Right kidney (tissue), 9 donors: ENCODE data around the gene RGMA.
A peak's percentile ranks its signal among the peaks of the same experiment; 100 is the strongest.

Experiments
- DNase-seq: peaks from one replicate; pipeline ENCODE4 v3.0.0-alpha.2; 2016
- long read RNA-seq, 8 donors: transcript quantifications; one replicate each; lab custom pipeline, GENCODE V29; 2026

RGMA gene, protein sequence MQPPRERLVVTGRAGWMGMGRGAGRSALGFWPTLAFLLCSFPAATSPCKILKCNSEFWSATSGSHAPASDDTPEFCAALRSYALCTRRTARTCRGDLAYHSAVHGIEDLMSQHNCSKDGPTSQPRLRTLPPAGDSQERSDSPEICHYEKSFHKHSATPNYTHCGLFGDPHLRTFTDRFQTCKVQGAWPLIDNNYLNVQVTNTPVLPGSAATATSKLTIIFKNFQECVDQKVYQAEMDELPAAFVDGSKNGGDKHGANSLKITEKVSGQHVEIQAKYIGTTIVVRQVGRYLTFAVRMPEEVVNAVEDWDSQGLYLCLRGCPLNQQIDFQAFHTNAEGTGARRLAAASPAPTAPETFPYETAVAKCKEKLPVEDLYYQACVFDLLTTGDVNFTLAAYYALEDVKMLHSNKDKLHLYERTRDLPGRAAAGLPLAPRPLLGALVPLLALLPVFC
- long read RNA-seq, donor 1, partial matches to known transcripts: 0 of 1 reads
- long read RNA-seq, donor 1, other reads (novel, unspliced or antisense): 0 of 1 reads
- long read RNA-seq, donor 2, partial matches to known transcripts: 0 of 1 reads
- long read RNA-seq, donor 2, other reads (novel, unspliced or antisense): 0 of 1 reads
- long read RNA-seq, donor 3, partial matches to known transcripts: 0 of 2 reads
- long read RNA-seq, donor 3, other reads (novel, unspliced or antisense): 0 of 2 reads
- long read RNA-seq, donor 4, full-length matches to known transcripts: 5 of 5 reads
- long read RNA-seq, donor 4, partial matches to known transcripts: 0 of 5 reads
- long read RNA-seq, donor 4, other reads (novel, unspliced or antisense): 0 of 5 reads
- long read RNA-seq, donor 5, transcript RGMA-203 (3 exons, 3,038 nt): major isoform, 8 of 9 reads
- long read RNA-seq, donor 5, partial matches to known transcripts: 0 of 9 reads
- long read RNA-seq, donor 5, other reads (novel, unspliced or antisense): 0 of 9 reads
- long read RNA-seq, donor 6, partial matches to known transcripts: 8 of 11 reads
- long read RNA-seq, donor 6, other reads (novel, unspliced or antisense): 0 of 11 reads
- long read RNA-seq, donor 7: 0 reads
- long read RNA-seq, donor 8, full-length matches to known transcripts: 7 of 7 reads
- long read RNA-seq, donor 8, partial matches to known transcripts: 0 of 7 reads
- long read RNA-seq, donor 8, other reads (novel, unspliced or antisense): 0 of 7 reads

DNA sequence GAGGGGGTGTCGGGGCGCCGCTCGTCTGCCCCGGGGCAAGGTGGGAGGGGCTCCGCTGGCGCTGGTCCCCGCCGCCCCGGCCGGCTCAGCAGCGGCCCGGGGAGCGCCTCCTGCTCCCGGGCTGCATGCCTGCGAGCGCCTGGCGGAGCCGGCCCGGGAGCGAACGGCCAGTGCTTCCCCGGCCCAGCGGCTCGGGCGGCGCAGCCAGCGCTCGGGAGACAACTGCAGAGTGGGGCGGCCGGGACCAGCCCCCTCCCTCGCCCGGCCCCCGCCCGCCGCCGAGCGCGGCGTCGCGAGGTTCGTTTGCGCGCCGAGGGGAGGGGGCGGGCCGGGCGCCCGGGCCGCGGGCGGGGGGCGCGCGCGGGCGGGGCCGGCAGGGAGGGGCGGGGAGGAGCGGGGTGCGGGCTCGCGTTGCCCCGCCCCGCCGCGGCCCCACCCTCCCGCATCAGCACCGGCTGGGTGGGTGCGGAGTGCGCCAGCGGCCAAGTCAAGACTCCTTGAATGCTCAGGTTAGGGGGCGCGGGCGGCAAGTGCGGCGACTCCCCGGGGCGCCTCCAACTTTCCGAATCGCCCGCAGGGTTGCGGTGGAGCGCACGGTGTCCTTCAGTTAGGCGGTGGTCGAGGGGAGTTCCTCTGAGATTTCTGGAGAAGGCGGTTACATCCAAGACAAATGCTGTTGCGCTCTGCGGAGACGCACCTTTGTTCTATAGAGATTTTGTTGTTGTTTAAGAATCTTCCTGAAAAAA is at the start of gene RGMA:
Gene RGMA (minus strand): TSS at position 231 of the 746 bp plus-strand sequence. CDS start 279 bp downstream, outside the sequence.
- peak; percentile 63 for DNase-seq

DNA sequence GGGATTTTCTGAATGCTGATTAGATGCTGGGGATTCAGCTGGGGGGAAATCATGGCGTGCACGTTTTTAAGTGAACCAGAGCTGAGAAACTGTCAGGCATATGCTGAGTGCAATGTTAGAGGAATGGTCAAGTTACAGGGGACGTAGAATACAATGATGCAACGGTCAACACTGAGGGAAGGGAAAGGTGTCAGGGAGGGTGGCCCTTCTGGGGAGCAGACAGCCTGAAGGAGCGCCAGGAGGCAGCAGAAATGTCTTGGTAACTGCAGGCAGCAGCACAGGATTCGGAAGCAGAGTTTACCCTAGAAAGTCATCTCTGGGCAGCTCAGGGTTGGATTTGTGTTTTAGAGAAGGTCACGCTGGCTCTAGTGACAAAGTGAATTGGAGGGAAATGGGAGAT is 47.6 kb upstream of the RGMA start:
- no peak for DNase-seq

DNA sequence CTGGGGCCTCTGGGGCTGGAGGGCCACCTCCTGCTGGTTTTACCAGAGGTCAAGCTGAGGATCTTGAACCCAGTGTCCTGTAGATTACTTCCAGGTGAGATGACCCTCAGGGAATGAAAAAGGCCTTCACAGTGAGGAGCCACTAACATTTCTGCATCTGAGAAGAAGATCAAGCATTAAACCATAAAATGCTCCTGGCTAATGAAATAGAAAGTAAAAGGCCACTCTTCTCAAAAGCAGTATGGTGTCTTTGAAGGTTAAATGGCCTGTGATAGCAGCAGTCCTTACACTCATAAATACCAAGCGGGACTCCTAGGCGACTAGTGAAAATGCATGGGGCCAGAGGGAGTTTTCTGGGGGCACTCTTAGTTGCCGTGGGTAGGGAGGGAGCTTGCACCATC is 47.0 kb upstream of the RGMA start:
- no peak for DNase-seq

DNA sequence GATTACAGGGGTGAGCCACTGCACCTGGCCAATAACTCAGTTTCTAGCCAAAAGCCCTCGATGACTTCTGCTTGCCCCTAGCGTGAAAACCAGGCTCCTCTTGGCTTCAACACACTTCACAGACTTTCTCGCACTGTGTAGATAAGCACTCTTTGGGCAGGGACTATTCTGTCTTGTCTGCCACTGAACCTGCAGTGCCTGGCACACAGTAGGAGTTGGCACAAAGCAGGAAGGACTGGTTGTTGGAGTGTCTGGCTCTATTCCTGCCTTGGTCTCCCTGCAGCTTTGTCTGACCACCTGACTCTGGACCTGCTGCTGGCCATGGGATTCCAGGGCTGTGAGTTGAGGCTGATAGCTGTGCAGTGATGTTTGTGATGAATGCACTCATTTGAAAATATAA is 46.4 kb upstream of the RGMA start:
- DNase-seq: no peak

DNA sequence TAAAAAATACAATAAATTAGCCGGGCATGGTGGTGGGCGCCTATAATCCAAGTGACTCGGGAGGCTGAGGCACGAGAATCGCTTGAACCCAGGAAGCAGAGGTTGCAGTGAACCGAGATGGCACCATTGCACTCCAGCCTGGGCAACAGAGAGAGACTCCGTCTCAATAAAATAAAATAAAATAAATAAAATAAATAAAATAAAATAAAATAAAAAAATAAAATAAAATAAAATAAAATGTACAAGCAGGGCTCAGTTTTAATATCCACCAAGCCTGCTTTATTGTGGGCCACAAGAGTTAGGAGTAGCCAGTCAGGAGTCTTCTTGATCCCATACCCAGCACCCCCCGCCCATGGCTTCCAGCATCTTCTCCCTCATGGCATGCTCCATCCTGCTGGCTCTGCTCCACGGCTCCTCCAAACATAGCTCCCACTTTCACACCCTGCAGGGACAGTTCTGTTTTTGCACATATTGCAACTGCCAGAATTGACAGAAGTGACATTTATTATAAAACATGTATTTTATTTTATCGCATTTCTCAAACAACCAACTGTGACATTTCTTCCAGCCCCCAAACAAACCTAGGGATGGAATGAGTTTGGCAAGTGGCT is 42.6 kb upstream of the RGMA start:
- no peak for DNase-seq

DNA sequence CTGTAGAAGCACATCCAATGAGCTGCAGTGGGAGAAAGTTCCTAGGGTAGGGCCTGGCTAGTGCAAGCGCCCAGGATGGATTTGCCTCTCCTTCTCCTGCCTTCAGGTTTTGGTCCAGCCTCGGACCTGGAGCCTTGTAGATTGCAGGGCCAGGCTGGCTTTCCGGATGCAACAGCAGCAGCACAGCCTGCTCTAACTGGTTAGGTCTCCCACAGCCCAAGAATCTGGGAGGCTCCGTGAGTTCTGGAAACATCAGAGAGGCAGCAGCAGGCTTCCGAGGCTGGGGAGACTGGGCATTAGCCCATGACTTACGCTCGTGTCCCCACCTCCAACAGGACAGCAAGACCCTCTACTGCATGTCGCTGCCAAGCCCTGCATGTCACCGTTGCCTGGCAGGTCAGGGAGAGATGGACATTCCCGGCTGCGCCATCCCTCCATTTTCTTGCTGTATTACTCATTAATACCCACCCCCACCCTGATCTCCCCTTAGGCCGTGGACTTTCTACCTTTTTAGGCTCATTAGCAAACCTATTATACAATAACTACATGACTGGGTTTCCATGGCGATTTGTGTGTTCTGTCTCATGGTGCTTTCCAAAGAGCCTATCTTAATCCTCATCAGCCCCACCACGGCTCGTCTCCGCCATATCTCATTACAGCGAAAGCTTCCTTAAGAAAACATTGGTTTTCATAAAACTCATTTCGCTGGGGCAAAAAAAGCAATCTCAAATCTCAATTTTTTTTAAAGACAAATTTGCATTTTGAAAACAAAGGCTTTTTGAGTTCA is 40.9 kb upstream of the RGMA start:
- no peak for DNase-seq

DNA sequence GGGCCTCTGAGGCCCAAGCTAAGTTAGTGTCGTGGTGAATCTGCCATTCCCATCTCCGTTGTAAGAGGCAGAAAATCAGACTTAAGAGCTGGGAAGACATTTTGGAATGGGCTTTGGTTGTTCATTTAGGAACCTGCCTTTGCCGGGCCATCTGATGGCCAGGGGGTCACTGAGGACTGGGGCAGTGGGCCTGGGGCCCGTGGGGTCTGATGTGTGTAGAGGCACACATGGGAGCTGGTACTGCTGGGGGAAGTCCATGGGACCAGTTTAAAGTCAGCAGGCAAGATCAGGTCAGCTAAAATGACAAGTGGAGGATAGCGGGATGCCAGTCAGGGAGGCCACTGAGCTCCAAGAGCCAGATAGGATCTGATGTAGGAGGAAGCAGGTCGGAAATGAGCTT is 38.3 kb upstream of the RGMA start:
- no peak for DNase-seq

DNA sequence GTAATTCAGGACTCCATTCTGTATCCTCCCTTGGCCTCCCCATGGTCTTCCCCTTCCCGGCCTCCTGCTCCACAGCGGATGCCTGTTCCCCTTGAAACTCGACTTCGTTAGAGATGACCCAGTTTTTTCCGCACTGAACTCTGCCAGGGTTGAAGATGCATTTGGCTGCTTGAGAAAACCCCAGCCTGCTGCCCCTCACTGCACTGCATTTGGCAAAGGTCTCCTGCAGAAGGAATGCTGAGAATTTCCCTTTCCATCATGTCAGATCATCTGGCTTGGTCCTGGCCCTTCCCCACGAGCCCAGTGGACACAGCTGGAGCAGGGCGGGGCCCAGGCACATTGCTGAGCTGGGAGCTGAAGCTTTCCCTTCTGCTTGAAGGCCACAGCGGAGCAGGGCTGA is 37.6 kb upstream of the RGMA start:
- no peak for DNase-seq

DNA sequence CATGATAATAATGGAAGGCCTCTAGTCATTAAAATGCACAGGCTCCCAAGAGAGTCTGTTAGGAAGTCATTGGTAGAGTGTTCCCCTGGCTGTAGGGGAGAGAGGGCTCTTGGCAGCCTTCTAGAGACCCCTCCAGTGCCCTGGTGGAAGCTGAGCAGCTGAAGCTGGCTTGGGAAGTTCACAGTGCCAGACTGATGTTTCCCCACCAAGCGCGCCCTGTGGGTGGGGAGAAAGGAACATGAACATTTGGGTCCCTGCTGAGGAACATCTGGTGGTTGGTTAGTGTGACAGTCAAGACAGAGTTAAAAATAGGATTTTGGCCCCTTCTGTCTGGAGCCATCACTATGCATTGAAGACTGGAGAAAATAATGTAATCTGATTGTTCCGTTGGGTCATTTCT is 37.1 kb upstream of the RGMA start:
- no peak for DNase-seq

DNA sequence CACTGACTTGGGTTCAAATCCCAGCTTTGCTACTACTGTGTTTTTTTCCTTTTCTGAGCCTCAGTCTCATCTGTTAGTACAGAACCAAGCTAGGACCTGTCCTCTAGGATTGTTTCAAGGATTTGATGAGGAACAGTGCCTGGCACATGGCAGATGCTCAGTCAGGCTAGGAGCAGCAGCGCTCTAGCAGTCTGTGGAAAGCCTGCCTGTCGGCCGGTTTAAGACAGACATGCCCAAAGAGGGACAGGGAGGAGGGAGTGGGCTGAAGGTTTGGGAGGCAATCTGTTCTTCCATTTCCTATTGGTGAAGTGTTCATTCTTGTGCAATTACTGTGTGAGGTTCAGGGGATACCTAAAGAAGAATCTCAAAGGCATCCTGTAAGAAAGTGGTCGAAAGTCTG is 35.1 kb upstream of the RGMA start:
- no peak for DNase-seq

DNA sequence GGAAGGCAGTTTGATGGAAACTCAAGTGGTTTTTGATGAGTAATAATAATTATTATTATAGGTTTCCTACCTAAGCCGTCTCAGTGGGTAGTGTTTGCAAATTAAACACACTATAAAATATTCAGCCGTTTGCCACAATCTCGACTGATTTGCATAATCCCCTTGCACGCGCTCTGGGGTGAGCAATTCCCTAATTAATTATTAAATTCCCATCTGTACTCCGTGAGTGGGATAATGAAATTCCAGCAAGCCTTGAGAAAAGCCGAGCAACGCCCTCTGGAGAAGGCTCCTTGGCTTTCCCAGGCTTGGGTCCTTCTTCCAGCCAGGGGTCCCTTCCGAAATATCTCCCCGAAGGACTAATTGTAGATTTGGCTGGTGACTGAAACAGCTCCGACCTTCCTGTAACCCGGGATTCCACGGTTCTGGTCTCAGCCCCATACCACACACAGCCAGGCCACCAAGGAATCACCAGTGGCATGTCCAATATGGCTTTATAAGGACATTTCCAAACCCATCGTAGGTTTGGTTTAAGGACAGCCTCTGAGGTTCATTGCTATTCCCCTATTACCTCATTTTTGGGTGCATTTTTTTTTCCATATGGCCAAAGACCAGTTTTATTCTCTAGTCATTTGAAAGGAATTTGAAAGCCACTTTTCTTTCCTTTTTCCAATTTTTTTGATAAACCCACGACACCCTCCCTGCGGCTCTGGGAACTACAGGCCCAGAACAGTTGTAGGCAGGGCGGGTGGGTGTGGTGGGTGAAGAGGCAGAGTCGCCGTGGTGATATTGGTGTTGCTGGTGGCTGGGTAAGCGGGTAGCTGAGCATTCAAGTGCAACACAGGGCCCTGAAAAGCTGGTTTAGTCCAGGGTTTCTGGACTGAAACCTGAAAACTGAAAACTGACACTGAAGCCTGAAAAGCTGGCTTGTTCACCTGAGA is 33.2 kb upstream of the RGMA start:
- DNase-seq: no peak

DNA sequence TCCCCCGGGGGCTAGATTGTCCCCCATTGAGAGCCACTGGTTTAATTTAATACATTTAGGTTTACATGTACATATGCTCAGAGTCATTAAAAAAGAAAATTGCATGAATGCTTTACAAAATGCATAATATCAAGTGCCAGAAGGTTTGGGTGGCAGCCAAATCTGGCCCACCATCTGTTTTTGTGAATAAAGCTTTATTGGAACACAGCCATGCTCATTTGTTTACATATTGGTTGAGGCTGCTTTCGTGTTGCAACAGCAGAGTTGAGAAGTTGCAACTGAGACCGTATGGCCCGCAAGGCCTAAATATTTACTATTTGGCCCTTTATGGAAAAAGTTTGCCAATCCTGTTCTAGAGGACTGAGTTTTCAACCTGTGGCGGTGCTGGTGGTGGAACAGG is 32.1 kb upstream of the RGMA start:
- DNase-seq: no peak

DNA sequence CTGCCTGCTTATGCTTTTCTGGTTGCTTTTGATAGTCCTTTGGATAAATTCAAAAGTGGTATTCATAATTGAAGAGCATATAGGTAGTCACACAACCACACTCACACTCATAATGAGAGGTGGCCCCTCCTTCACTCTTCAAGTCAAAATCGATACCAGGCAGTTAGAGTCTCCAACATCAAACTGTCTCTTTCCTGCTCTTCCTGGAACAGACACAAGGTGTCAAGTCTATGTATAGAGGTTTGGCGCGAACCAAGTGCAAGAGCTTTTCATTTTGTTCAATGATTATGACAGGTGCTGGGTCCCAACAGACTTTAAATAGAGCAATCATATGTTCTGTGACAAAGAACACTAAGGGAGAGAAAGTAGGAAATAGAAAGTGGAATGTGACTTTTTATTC is 29.9 kb upstream of the RGMA start:
- DNase-seq: no peak

DNA sequence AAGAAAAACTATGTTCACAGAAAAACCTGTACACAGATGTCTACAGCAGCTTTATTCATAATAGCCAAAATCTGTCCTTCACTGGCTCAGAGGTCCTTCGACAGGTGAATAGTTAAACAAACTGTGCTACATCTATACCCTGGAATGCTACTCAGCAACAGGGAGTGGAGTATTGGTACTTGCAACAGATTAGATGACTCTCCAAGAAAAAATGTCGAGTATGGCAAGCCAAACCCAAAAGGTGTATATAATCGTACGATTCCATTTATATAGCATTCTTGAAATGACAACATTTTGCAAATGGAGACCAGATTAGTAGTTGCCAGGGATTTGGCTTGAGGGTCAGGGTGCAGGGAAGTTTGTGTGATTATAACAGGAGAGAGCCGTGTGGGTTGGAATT is 22.4 kb upstream of the RGMA start:
- no peak for DNase-seq

DNA sequence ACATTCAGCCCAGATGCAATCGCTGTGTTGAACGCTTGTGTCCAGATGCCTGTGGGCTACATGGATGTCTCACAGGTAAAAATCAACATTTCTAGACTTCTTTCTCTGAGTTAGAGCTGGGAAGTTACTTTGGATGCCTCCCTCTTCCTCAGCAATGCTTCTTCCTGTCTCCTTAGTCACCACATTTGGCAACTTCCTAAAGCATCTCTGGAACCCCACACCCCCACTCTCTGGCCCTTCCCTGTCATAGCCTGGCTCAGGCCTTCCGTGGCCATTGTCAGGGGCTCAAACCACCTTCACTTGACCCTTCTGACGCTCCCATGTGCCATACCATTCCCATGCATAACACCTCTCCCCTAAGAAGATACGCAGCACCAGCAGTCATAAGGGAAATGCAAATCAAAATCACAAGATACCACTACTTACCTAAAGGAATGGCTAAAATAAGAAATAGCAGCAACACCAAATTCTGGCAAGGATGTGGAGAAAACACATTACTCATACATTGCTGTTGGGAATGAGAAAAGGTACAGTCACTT is 21.6 kb upstream of the RGMA start:
- no peak for DNase-seq

DNA sequence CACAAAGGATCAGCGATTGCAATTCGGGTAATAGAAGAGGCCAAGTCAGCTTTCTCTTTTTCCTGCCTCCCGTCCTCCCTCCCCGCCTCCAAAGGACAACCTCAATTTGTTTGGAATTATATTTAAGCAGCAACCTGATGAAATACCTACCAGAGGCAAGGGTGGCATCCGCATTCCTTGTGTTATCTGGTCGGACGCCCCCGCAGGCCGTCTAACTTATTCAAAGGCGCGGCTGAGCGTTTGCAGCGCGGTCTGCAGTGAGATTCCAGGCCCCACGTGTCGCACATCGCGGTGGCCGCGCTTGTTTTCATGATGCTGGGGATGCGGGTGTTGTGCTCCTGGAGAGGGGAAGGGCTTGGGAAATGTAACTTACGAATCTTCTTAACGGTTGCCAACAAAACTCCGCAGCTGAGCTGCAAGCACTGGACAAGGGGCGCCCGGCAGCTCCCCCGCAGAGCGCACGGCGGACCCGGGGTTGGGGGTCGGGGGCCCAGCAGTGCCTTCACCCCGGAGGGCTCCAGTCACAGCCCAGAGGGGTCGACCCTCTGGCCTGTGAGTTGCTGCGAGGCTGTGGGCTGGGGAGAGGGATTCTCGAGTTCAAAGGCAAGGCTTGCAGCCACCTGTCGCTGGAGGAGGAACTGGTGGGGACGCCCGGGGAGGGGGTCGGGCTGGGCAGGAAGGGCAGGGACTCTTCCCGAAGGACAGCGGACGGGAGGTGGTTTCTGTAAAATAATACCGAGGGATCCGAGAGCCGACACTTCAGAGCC is 20.5 kb upstream of the RGMA start:
- peak; percentile 44 for DNase-seq

DNA sequence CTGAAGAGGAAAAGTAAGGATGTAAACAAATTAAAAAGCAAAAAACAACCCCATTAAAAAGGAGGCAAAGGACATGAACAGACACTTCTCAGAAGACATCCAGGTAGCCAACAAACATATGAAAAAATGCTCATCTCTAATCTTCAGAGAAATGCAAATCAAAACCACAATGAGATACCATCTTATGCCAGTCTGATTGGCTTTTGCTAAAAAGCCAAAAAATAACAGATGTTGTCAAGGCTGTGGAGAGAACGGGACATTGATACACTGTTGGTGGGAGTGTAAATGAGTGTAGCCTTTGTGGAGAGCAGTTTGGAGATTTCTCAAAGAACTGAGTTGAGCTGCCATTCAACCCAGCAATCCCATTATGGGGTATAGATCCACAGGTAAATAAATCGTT is 18.6 kb upstream of the RGMA start:
- DNase-seq: no peak

DNA sequence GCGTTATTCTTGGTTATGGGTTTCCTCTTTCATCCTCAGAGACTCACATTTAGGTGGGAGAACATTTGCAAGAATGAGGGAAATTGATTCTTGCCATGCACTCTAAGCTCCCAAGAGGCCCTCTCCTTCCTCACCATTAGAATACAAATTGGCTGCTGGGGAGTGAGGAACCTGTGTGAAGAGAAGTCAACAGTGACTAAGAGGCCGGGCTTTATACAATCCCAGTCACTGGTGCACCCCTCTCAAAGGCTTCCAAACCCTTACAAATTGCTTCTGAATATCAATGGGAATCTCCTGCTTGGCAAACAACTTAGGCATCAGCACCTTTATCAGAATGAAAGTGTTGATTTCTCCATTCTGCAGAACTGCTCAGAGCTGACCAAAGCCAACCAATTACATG is 16.5 kb upstream of the RGMA start:
- DNase-seq: no peak

DNA sequence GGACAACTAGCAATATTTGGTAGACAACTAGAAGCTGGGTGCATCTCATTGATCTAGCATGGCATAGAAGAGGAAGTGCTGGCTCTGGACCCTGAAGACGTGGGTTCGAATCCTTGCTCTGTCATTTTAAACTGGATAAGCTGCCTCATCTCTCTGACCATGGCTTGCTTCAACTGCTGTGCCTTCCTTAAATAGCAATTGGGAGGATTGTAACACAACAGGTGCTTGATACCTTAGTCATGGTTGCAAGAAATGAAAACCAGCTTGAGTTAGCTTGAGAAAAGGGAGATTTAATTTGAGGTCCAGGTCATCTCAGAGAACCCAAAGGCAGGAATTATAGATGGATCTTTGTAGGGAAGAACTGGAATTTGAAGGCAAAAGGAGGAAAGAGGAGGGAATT is 14.8 kb upstream of the RGMA start:
- no peak for DNase-seq
